Measurements from ENCODE around the gene WHRN. TPM values are rescaled to one million over a fixed set of nuclear protein-coding genes. Genes with fewer than 3 reads are reported as not detected.

The WHRN gene
- total RNA-seq, 3 donors from 2014 or later: 2.0 to 5.8 (median 2.2) TPM

GRCh38 chr9:114397219-114397847 is 107.9 kb downstream of the WHRN start:
- Mint-ChIP-seq H3K36me3 (ENCODE audit: insufficient read depth) (peaks cover 2% of the 10 kb centered on the region), H3K4me3 (peak overlapping the region; percentile 95), H3K4me1 (ENCODE audit: low read depth) (peaks cover 49% of the 10 kb centered on the region), H3K9me3 (no peaks in the 10 kb centered on the region), H3K27me3 (ENCODE audit: low read depth) (no peaks in the 10 kb centered on the region)
- DNase-seq (no peak), ATAC-seq (peak; percentile 6 to 8)

GRCh38 chr9:114396558-114397218 is 108.6 kb downstream of the WHRN start:
- Mint-ChIP-seq H3K36me3 (ENCODE audit: insufficient read depth) (peaks cover 2% of the 10 kb centered on the region), H3K27me3 (ENCODE audit: low read depth) (no peaks in the 10 kb centered on the region), H3K4me1 (ENCODE audit: low read depth) (peaks cover 54% of the 10 kb centered on the region), H3K4me3 (peak overlapping the region; percentile 95), H3K9me3 (no peaks in the 10 kb centered on the region)
- ATAC-seq (no peak), DNase-seq (no peak)

GRCh38 chr9:114395768-114396167 is 109.5 kb downstream of the WHRN start:
- H3K36me3 Mint-ChIP-seq (ENCODE audit: insufficient read depth): peaks cover 8% of the 10 kb centered on the region
- no peaks in the 10 kb centered on the region for H3K9me3 Mint-ChIP-seq
- ATAC-seq: no peak
- H3K4me3 Mint-ChIP-seq: peak overlapping the region; percentile 41
- DNase-seq: no peak
- no peaks in the 10 kb centered on the region for H3K27me3 Mint-ChIP-seq (ENCODE audit: low read depth)
- peaks cover 62% of the 10 kb centered on the region for H3K4me1 Mint-ChIP-seq (ENCODE audit: low read depth)

GRCh38 chr9:114395334-114395617 is 110.0 kb downstream of the WHRN start:
- H3K4me3 Mint-ChIP-seq: peak overlapping the region; percentile 37
- H3K36me3 Mint-ChIP-seq (ENCODE audit: insufficient read depth): peaks cover 8% of the 10 kb centered on the region
- H3K27me3 Mint-ChIP-seq (ENCODE audit: low read depth): no peaks in the 10 kb centered on the region
- no peaks in the 10 kb centered on the region for H3K9me3 Mint-ChIP-seq
- DNase-seq: no peak
- peaks cover 67% of the 10 kb centered on the region for H3K4me1 Mint-ChIP-seq (ENCODE audit: low read depth)
- no peak for ATAC-seq

GRCh38 chr9:114394523-114395333 is 110.5 kb downstream of the WHRN start:
- ATAC-seq (no peak), DNase-seq (no peak)
- Mint-ChIP-seq H3K4me3 (peak overlapping the region; percentile 37), H3K4me1 (ENCODE audit: low read depth) (peaks cover 72% of the 10 kb centered on the region), H3K9me3 (no peaks in the 10 kb centered on the region), H3K36me3 (ENCODE audit: insufficient read depth) (peaks cover 8% of the 10 kb centered on the region), H3K27me3 (ENCODE audit: low read depth) (no peaks in the 10 kb centered on the region)

GRCh38 chr9:114392749-114393112 is 112.5 kb downstream of the WHRN start:
- Mint-ChIP-seq H3K4me3 (no peak overlapping the region), H3K9me3 (no peaks in the 10 kb centered on the region), H3K27me3 (ENCODE audit: low read depth) (no peaks in the 10 kb centered on the region), H3K4me1 (ENCODE audit: low read depth) (peaks cover 89% of the 10 kb centered on the region), H3K36me3 (ENCODE audit: insufficient read depth) (peaks cover 12% of the 10 kb centered on the region)
- no peak for DNase-seq
- no peak for ATAC-seq

GRCh38 chr9:114390952-114391351 is 114.3 kb downstream of the WHRN start:
- Mint-ChIP-seq H3K9me3 (no peaks in the 10 kb centered on the region), H3K4me3 (peak overlapping the region; percentile 2), H3K4me1 (ENCODE audit: low read depth) (peaks cover 75% of the 10 kb centered on the region), H3K36me3 (ENCODE audit: insufficient read depth) (peaks cover 13% of the 10 kb centered on the region), H3K27me3 (ENCODE audit: low read depth) (no peaks in the 10 kb centered on the region)
- DNase-seq (no peak), ATAC-seq (no peak)

GRCh38 chr9:114389612-114390368 is 115.5 kb downstream of the WHRN start:
- H3K4me1 Mint-ChIP-seq (ENCODE audit: low read depth): peaks cover 76% of the 10 kb centered on the region
- H3K4me3 Mint-ChIP-seq: peak overlapping the region; percentile 98
- H3K27me3 Mint-ChIP-seq (ENCODE audit: low read depth): no peaks in the 10 kb centered on the region
- no peaks in the 10 kb centered on the region for H3K9me3 Mint-ChIP-seq
- ATAC-seq (no peak), DNase-seq (no peak)
- H3K36me3 Mint-ChIP-seq (ENCODE audit: insufficient read depth): peaks cover 15% of the 10 kb centered on the region

- Mint-ChIP-seq H3K36me3 (ENCODE audit: insufficient read depth) (peaks cover 16% of the 10 kb centered on the region), H3K4me1 (ENCODE audit: low read depth) (peaks cover 78% of the 10 kb centered on the region), H3K27me3 (ENCODE audit: low read depth) (no peaks in the 10 kb centered on the region), H3K4me3 (peak overlapping the region; percentile 98), H3K9me3 (no peaks in the 10 kb centered on the region)
- DNase-seq: no peak
- no peak for ATAC-seq
These were observed 116.4 kb downstream of the WHRN start for GRCh38 chr9:114388764-114389375.

GRCh38 chr9:114388357-114388682 is 117.0 kb downstream of the WHRN start:
- ATAC-seq (peak; percentile 2 to 5), DNase-seq (no peak)
- Mint-ChIP-seq H3K4me1 (ENCODE audit: low read depth) (peaks cover 79% of the 10 kb centered on the region), H3K4me3 (peak overlapping the region; percentile 98), H3K36me3 (ENCODE audit: insufficient read depth) (peaks cover 18% of the 10 kb centered on the region), H3K9me3 (no peaks in the 10 kb centered on the region), H3K27me3 (ENCODE audit: low read depth) (no peaks in the 10 kb centered on the region)

- Mint-ChIP-seq H3K4me3 (peak within 1 kb of the TSS; percentile 98), H3K4me1 (ENCODE audit: low read depth) (peaks cover 80% of the 10 kb centered on the region), H3K27me3 (ENCODE audit: low read depth) (no peaks in the 10 kb centered on the region), H3K9me3 (no peaks in the 10 kb centered on the region), H3K36me3 (ENCODE audit: insufficient read depth) (peaks cover 18% of the 10 kb centered on the region)
- ATAC-seq: peak; percentile 34 to 38
- DNase-seq: peak; percentile 77
These were observed 117.5 kb downstream of the WHRN start, which contains the start of gene AKNA for GRCh38 chr9:114387680-114388356. TSS of gene AKNA (minus strand) at chr9:114387982. CDS start at chr9:114381333, 6,649 bp downstream.

GRCh38 chr9:114386886-114387679 is 118.2 kb downstream of the WHRN start:
- H3K9me3 Mint-ChIP-seq: no peaks in the 10 kb centered on the region
- H3K27me3 Mint-ChIP-seq (ENCODE audit: low read depth): no peaks in the 10 kb centered on the region
- peak overlapping the region; percentile 98 for H3K4me3 Mint-ChIP-seq
- ATAC-seq: no peak
- H3K36me3 Mint-ChIP-seq (ENCODE audit: insufficient read depth): peaks cover 18% of the 10 kb centered on the region
- DNase-seq: no peak
- peaks cover 80% of the 10 kb centered on the region for H3K4me1 Mint-ChIP-seq (ENCODE audit: low read depth)

GRCh38 chr9:114386361-114386885 is 118.8 kb downstream of the WHRN start:
- peaks cover 18% of the 10 kb centered on the region for H3K36me3 Mint-ChIP-seq (ENCODE audit: insufficient read depth)
- peaks cover 81% of the 10 kb centered on the region for H3K4me1 Mint-ChIP-seq (ENCODE audit: low read depth)
- no peaks in the 10 kb centered on the region for H3K9me3 Mint-ChIP-seq

More at GRCh38 chr9:114386361-114386885, 118.8 kb downstream of the WHRN start:
- no peak for DNase-seq
- no peaks in the 10 kb centered on the region for H3K27me3 Mint-ChIP-seq (ENCODE audit: low read depth)
- H3K4me3 Mint-ChIP-seq: peak overlapping the region; percentile 98
- ATAC-seq: no peak
